Vagina (tissue), 2 donors: ENCODE data around the gene SEPHS2. TPM values are rescaled to one million over a fixed set of nuclear protein-coding genes. Genes with fewer than 3 reads are reported as not detected.
"Not testable (repeated sequence)": the region's sequence is repeated elsewhere in the genome, so short reads cannot be mapped to it uniquely, and the experiment has no call there.

ENCODE experiments used
- DNase-seq, 2 donors: peaks; one replicate each; pipeline ENCODE4 v3.0.0-alpha.2; 2017; ENCODE audit errors: extremely low spot score in 2 of 2
- H3K27ac ChIP-seq: fragments of 200-600 bp; sonication (generic); one replicate; pipeline ENCODE4 v1.5.1; 2019
- H3K27me3 ChIP-seq: fragments of 200-600 bp; sonication (generic); one replicate; pipeline ENCODE4 v1.5.1; 2019
- H3K36me3 ChIP-seq, 2 donors: fragments of 200-600 bp; sonication (generic); one replicate each; pipeline ENCODE4 v1.5.1; 2017 to 2019
- H3K4me1 ChIP-seq: fragments of 200-600 bp; sonication (generic); one replicate; pipeline ENCODE4 v1.5.1; 2019
- H3K4me3 ChIP-seq, 2 donors: fragments of 200-600 bp; sonication (generic); 1 replicate in 1 of 2; 2 replicates in 1 of 2; pipeline ENCODE4 v1.5.1; 2016 to 2019
- H3K9me3 ChIP-seq: fragments of 200-600 bp; sonication (generic); one replicate; pipeline ENCODE4 v1.5.1; 2019
- CTCF ChIP-seq, 3 experiments: fragments of 450-650 bp in 2 of 3; fragments of 200-600 bp in 1 of 3; sonication (generic) in 1 of 3; IDR thresholded peaks; one replicate each; pipeline ENCODE4 v1.5.1; 2017 to 2019; ENCODE audit warnings: antibody characterized with exemption in 3 of 3, mild to moderate bottlenecking in 2 of 3, moderate library complexity in 2 of 3
- POLR2A ChIP-seq, 2 donors: fragments of 450-650 bp; IDR thresholded peaks; one replicate each; pipeline ENCODE4 v1.6.1; 2017; ENCODE audit warnings: antibody characterized with exemption in 2 of 2, mild to moderate bottlenecking in 2 of 2, moderate library complexity in 2 of 2
- POLR2AphosphoS5 ChIP-seq, 2 donors: sonication (generic); formaldehyde crosslinking; IDR thresholded peaks; one replicate each; pipeline ENCODE4 v1.9.0; 2017; ENCODE audit warnings: antibody characterized with exemption in 2 of 2, mild to moderate bottlenecking in 2 of 2, low read depth in 1 of 2; ENCODE audit not compliant: insufficient read depth in 1 of 2
- intact Hi-C: fragments of 100-400 bp; cut with DNase I; formaldehyde crosslinking; loops from one replicate; pipeline ENCODE4 v1.15.1; 2023
- total RNA-seq: library from RNA; depleted of rRNA; stranded (reverse); fragments of >200 nt; gene quantifications from one replicate; pipeline ENCODE4 v1.2.3, GENCODE V29; 2016

The SEPHS2 gene
- total RNA-seq, 1 donor from 2014 or later: 28.0 TPM

- Histone ChIP-seq H3K36me3 (no peaks in the 10 kb centered on the region), H3K4me1 (no peaks in the 10 kb centered on the region), H3K4me3 (no peak overlapping the region), H3K27me3 (no peaks in the 10 kb centered on the region), H3K27ac (no peak overlapping the region), H3K9me3 (no peaks in the 10 kb centered on the region)
- TF ChIP-seq POLR2A (IDR thresholded peaks at IDR 0.05): no peak
- no peak for TF ChIP-seq POLR2AphosphoS5 (IDR thresholded peaks at IDR 0.05; ENCODE audit: insufficient read depth in 1 of 2, low read depth in 1 of 2)
- TF ChIP-seq CTCF (IDR thresholded peaks at IDR 0.05): no peak
- no peak for DNase-seq
- intact Hi-C loops: no loop called here
Measured at GRCh38 chr16:30457743-30458560, 12.3 kb upstream of the SEPHS2 start.

- Histone ChIP-seq H3K36me3 (no peaks in the 10 kb centered on the region), H3K27ac (no peak overlapping the region), H3K4me3 (no peak overlapping the region), H3K4me1 (no peaks in the 10 kb centered on the region), H3K27me3 (no peaks in the 10 kb centered on the region), H3K9me3 (no peaks in the 10 kb centered on the region)
- no peak for DNase-seq
- no peak for TF ChIP-seq CTCF (IDR thresholded peaks at IDR 0.05)
- no peak for TF ChIP-seq POLR2AphosphoS5 (IDR thresholded peaks at IDR 0.05; ENCODE audit: insufficient read depth in 1 of 2, low read depth in 1 of 2)
- TF ChIP-seq POLR2A (IDR thresholded peaks at IDR 0.05): no peak
- intact Hi-C loops: no loop called here
Measured at GRCh38 chr16:30457256-30457655, 11.6 kb upstream of the SEPHS2 start.

- H3K27ac ChIP-seq: no peak overlapping the region
- no peaks in the 10 kb centered on the region for H3K9me3 ChIP-seq
- intact Hi-C loops: no loop called here
- no peak for DNase-seq
- no peak overlapping the region for H3K4me3 ChIP-seq
- H3K36me3 ChIP-seq: no peaks in the 10 kb centered on the region
- TF ChIP-seq POLR2A (IDR thresholded peaks at IDR 0.05) (no peak), CTCF (IDR thresholded peaks at IDR 0.05) (no peak), POLR2AphosphoS5 (IDR thresholded peaks at IDR 0.05; ENCODE audit: insufficient read depth in 1 of 2, low read depth in 1 of 2) (no peak)
- no peaks in the 10 kb centered on the region for H3K27me3 ChIP-seq
- no peaks in the 10 kb centered on the region for H3K4me1 ChIP-seq
Measured at GRCh38 chr16:30456302-30456701, 10.6 kb upstream of the SEPHS2 start.

- H3K36me3 ChIP-seq, H3K27ac ChIP-seq, H3K9me3 ChIP-seq, H3K27me3 ChIP-seq, H3K4me3 ChIP-seq, H3K4me1 ChIP-seq, intact Hi-C loops, DNase-seq: not testable (repeated sequence)
Measured at GRCh38 chr16:30452709-30453580, 7.3 kb upstream of the SEPHS2 start.

- Histone ChIP-seq H3K36me3 (no peaks in the 10 kb centered on the region), H3K27ac (no peak overlapping the region), H3K27me3 (no peaks in the 10 kb centered on the region), H3K4me3 (no peak overlapping the region), H3K9me3 (no peaks in the 10 kb centered on the region), H3K4me1 (peaks cover 16% of the 10 kb centered on the region)
- no peak for DNase-seq
- TF ChIP-seq POLR2AphosphoS5 (IDR thresholded peaks at IDR 0.05; ENCODE audit: insufficient read depth in 1 of 2, low read depth in 1 of 2) (no peak), POLR2A (IDR thresholded peaks at IDR 0.05) (no peak), CTCF (IDR thresholded peaks at IDR 0.05) (no peak)
- intact Hi-C loops: loop anchor here (10.0 kb wide), 1 partner anchor 86 kb away; the partner anchor contains the start of gene ZNF747
Measured at GRCh38 chr16:30449116-30449435, 3.4 kb upstream of the SEPHS2 start.
